Measurements from ENCODE around the gene TMEM39B.
"Not testable (repeated sequence)": the region's sequence is repeated elsewhere in the genome, so short reads cannot be mapped to it uniquely, and the experiment has no call there.

The TMEM39B gene

GRCh38 chr1:32112806-32113375 is 40.2 kb downstream of the TMEM39B start:
- DNase-seq (ENCODE audit: low read depth): no peak

- DNase-seq (ENCODE audit: low read depth): not testable (repeated sequence)
Measured at GRCh38 chr1:32113436-32113835, 40.7 kb downstream of the TMEM39B start.

GRCh38 chr1:32114420-32114819 is 41.7 kb downstream of the TMEM39B start:
- DNase-seq (ENCODE audit: low read depth): no peak

- no peak for DNase-seq (ENCODE audit: low read depth)
Measured at GRCh38 chr1:32115496-32115895, 42.8 kb downstream of the TMEM39B start.

GRCh38 chr1:32116531-32116930 is 43.8 kb downstream of the TMEM39B start:
- DNase-seq (ENCODE audit: low read depth): no peak

GRCh38 chr1:32122151-32122550 is 49.4 kb downstream of the TMEM39B start:
- no peak for DNase-seq (ENCODE audit: low read depth)

- not testable (repeated sequence) for DNase-seq (ENCODE audit: low read depth)
Measured at GRCh38 chr1:32123361-32123760, 50.6 kb downstream of the TMEM39B start.

- DNase-seq (ENCODE audit: low read depth): no peak
Measured at GRCh38 chr1:32125313-32125712, 52.6 kb downstream of the TMEM39B start.

GRCh38 chr1:32126770-32127169 is 54.0 kb downstream of the TMEM39B start:
- DNase-seq (ENCODE audit: low read depth): no peak

GRCh38 chr1:32127409-32128198 is 54.9 kb downstream of the TMEM39B start:
- DNase-seq (ENCODE audit: low read depth): no peak

GRCh38 chr1:32128479-32128878 is 55.7 kb downstream of the TMEM39B start:
- DNase-seq (ENCODE audit: low read depth): no peak

- DNase-seq (ENCODE audit: low read depth): no peak
Measured at GRCh38 chr1:32128964-32129363, 56.2 kb downstream of the TMEM39B start.

- DNase-seq (ENCODE audit: low read depth): not testable (repeated sequence)
Measured at GRCh38 chr1:32133950-32134280, 61.2 kb downstream of the TMEM39B start.

- DNase-seq (ENCODE audit: low read depth): no peak
Measured at GRCh38 chr1:32137111-32137510, 64.4 kb downstream of the TMEM39B start.

- peak; percentile 32 for DNase-seq (ENCODE audit: low read depth)
Measured at GRCh38 chr1:32138965-32139364, 66.2 kb downstream of the TMEM39B start.

- peak; percentile 28 for DNase-seq (ENCODE audit: low read depth)
Measured at GRCh38 chr1:32142446-32143301, 69.9 kb downstream of the TMEM39B start.

GRCh38 chr1:32143302-32143695 is 70.6 kb downstream of the TMEM39B start:
- not testable (repeated sequence) for DNase-seq (ENCODE audit: low read depth)

- no peak for DNase-seq (ENCODE audit: low read depth)
Measured at GRCh38 chr1:32144033-32144432, 71.3 kb downstream of the TMEM39B start.

- not testable (repeated sequence) for DNase-seq (ENCODE audit: low read depth)
Measured at GRCh38 chr1:32147799-32148198, 75.1 kb downstream of the TMEM39B start.

GRCh38 chr1:32150847-32151246 is 78.1 kb downstream of the TMEM39B start:
- no peak for DNase-seq (ENCODE audit: low read depth)

GRCh38 chr1:32151319-32151787 is 78.6 kb downstream of the TMEM39B start:
- no peak for DNase-seq (ENCODE audit: low read depth)

All from HS-5 (cell line).